Ectodermal cell (in vitro differentiated cells): Measurements from ENCODE around the gene AP3B1.

ENCODE experiments used
- H3K27ac ChIP-seq: 2 replicates; pipeline ENCODE4 v1.7.0; 2013; ENCODE audit warnings: mild to moderate bottlenecking, low read depth, low read length; ENCODE audit not compliant: insufficient read depth, poor library complexity, severe bottlenecking
- H3K27me3 ChIP-seq: 2 replicates; pipeline ENCODE4 v1.7.0; 2013; ENCODE audit warnings: mild to moderate bottlenecking, low read length; ENCODE audit not compliant: insufficient read depth, control insufficient read depth, poor library complexity, severe bottlenecking
- H3K36me3 ChIP-seq: one replicate; pipeline ENCODE4 v1.7.0; 2013; ENCODE audit warnings: low read length; ENCODE audit not compliant: control insufficient read depth, insufficient read depth
- H3K4me1 ChIP-seq: one replicate; pipeline ENCODE4 v1.7.0; 2013; ENCODE audit warnings: low read length; ENCODE audit not compliant: control insufficient read depth, insufficient read depth
- H3K4me3 ChIP-seq: 2 replicates; pipeline ENCODE4 v1.7.0; 2013; ENCODE audit warnings: low read depth, low read length, control low read depth; ENCODE audit not compliant: insufficient read depth
- H3K9me3 ChIP-seq: 2 replicates; pipeline ENCODE4 v1.7.0; 2013; ENCODE audit warnings: mild to moderate bottlenecking, low read length, moderate library complexity; ENCODE audit not compliant: control insufficient read depth
- WGBS, 2 experiments: methylation state at CpG; one replicate each; pipeline ENCODE4 v1.1.7; 2013; ENCODE audit warnings: missing lambda C conversion rate in 2 of 2; 5-methylcytosine and 5-hydroxymethylcytosine counted together

Gene AP3B1

GRCh38 chr5:77957081-77957480 is 337.4 kb downstream of the AP3B1 start:
- Histone ChIP-seq H3K4me3 (peak overlapping the region; percentile 8), H3K36me3 (no peaks in the 10 kb centered on the region), H3K27ac (no peak overlapping the region), H3K4me1 (peaks cover 33% of the 10 kb centered on the region), H3K9me3 (no peaks in the 10 kb centered on the region), H3K27me3 (peaks cover 71% of the 10 kb centered on the region)
- WGBS, 2 experiments: 63 to 66% methylated on average over 13 of the region's 13 CpGs

GRCh38 chr5:77955577-77955976 is 338.9 kb downstream of the AP3B1 start:
- H3K27ac ChIP-seq: no peak overlapping the region
- H3K9me3 ChIP-seq: no peaks in the 10 kb centered on the region
- H3K27me3 ChIP-seq: peaks cover 58% of the 10 kb centered on the region
- WGBS, 2 experiments: 0% methylated on average over 1 of the region's 1 CpG
- no peaks in the 10 kb centered on the region for H3K36me3 ChIP-seq
- H3K4me1 ChIP-seq: peaks cover 29% of the 10 kb centered on the region
- H3K4me3 ChIP-seq: no peak overlapping the region

GRCh38 chr5:77953374-77953773 is 341.1 kb downstream of the AP3B1 start:
- Histone ChIP-seq H3K27ac (no peak overlapping the region), H3K27me3 (peaks cover 36% of the 10 kb centered on the region), H3K36me3 (no peaks in the 10 kb centered on the region), H3K4me1 (peaks cover 9% of the 10 kb centered on the region), H3K9me3 (no peaks in the 10 kb centered on the region), H3K4me3 (no peak overlapping the region)
- WGBS, 2 experiments: 84 to 93% methylated on average over 2 of the region's 2 CpGs

GRCh38 chr5:77952636-77953212 is 341.8 kb downstream of the AP3B1 start:
- WGBS, 2 experiments: 95 to 96% methylated on average over 3 of the region's 3 CpGs
- Histone ChIP-seq H3K27ac (no peak overlapping the region), H3K4me1 (peaks cover 2% of the 10 kb centered on the region), H3K27me3 (peaks cover 29% of the 10 kb centered on the region), H3K36me3 (no peaks in the 10 kb centered on the region), H3K9me3 (no peaks in the 10 kb centered on the region), H3K4me3 (no peak overlapping the region)
